CD14-positive monocyte (primary cell): ENCODE measurements around the gene SPSB1. TPM values are rescaled to one million over a fixed set of nuclear protein-coding genes. Genes with fewer than 3 reads are reported as not detected.

Source experiments
- DNase-seq, 3 donors: peaks; one replicate each; pipeline ENCODE4 v3.0.0-alpha.2; 2011 to 2022
- H2AFZ ChIP-seq: 2 replicates; pipeline ENCODE4 v1.6.0; 2012; ENCODE audit warnings: mild to moderate bottlenecking, low read depth, low read length, inconsistent platforms; ENCODE audit not compliant: insufficient read depth, poor library complexity, severe bottlenecking
- H3K27ac ChIP-seq, 2 donors: 1 replicate in 1 of 2; 2 replicates in 1 of 2; pipeline ENCODE4 v1.5.1; 2012 to 2013; ENCODE audit warnings: low read length in 2 of 2, control low read depth in 1 of 2, inconsistent platforms in 1 of 2, low read depth in 1 of 2, mild to moderate bottlenecking in 1 of 2
- H3K27me3 ChIP-seq, 2 donors: one replicate each; pipeline versions ENCODE4 v1.6.0 to v1.6.1; 2011 to 2013; ENCODE audit warnings: low read length in 2 of 2; ENCODE audit not compliant: control insufficient read depth in 2 of 2, insufficient read depth in 2 of 2
- H3K36me3 ChIP-seq, 2 donors: replicated peaks in 1 of 2; 1 replicate in 1 of 2; 2 replicates in 1 of 2; pipeline versions ENCODE4 v1.5.1 to v1.6.1; 2012 to 2013; ENCODE audit warnings: low read length in 2 of 2, control low read depth in 1 of 2, inconsistent platforms in 1 of 2, mild to moderate bottlenecking in 1 of 2; ENCODE audit not compliant: insufficient read depth in 2 of 2, control insufficient read depth in 1 of 2
- H3K4me1 ChIP-seq, 2 donors: 1 replicate in 1 of 2; 2 replicates in 1 of 2; pipeline versions ENCODE4 v1.5.1 to v1.6.1; 2012 to 2013; ENCODE audit warnings: low read length in 2 of 2, control low read depth in 1 of 2, inconsistent platforms in 1 of 2, mild to moderate bottlenecking in 1 of 2, moderate library complexity in 1 of 2; ENCODE audit not compliant: insufficient read depth in 2 of 2, control insufficient read depth in 1 of 2
- H3K4me2 ChIP-seq: replicated peaks from 2 replicates; pipeline ENCODE3; 2012; ENCODE audit warnings: low read length, moderate library complexity, mild to moderate bottlenecking; ENCODE audit not compliant: poor library complexity, severe bottlenecking; ENCODE audit errors: extremely low read depth
- H3K4me3 ChIP-seq, 3 experiments: fragments of 200-600 bp in 1 of 3; sonication (generic) in 1 of 3; replicated peaks in 1 of 3; 1 replicate in 2 of 3; 2 replicates in 1 of 3; pipeline ENCODE4 v1.5.1; 2011 to 2013; ENCODE audit warnings: low read length in 3 of 3, mild to moderate bottlenecking in 3 of 3, control low read depth in 2 of 3, low read depth in 2 of 3, inconsistent platforms in 1 of 3, moderate library complexity in 1 of 3
- H3K79me2 ChIP-seq: 2 replicates; pipeline ENCODE4 v1.6.0; 2012; ENCODE audit warnings: mild to moderate bottlenecking, control low read depth, inconsistent platforms, low read length, moderate library complexity; ENCODE audit not compliant: insufficient read depth
- H3K9ac ChIP-seq: 2 replicates; pipeline ENCODE4 v1.6.0; 2017; ENCODE audit warnings: low read length, mild to moderate bottlenecking; ENCODE audit not compliant: insufficient read depth, poor library complexity, severe bottlenecking
- H3K9me3 ChIP-seq, 2 donors: replicated peaks in 1 of 2; 1 replicate in 1 of 2; 2 replicates in 1 of 2; pipeline versions ENCODE4 v1.5.1 to v1.6.1; 2012 to 2013; ENCODE audit warnings: low read length in 2 of 2, control low read depth in 1 of 2; ENCODE audit not compliant: control insufficient read depth in 1 of 2, insufficient read depth in 1 of 2
- H4K20me1 ChIP-seq: 2 replicates; pipeline ENCODE4 v1.6.0; 2012; ENCODE audit warnings: mild to moderate bottlenecking, low read length, control low read depth, moderate library complexity; ENCODE audit not compliant: insufficient read depth
- H3K27ac Mint-ChIP-seq, 7 donors: one replicate each; pipeline ENCODE4 v1.8.0; 2020; ENCODE audit warnings: mild to moderate bottlenecking in 7 of 7, mixed read lengths in 7 of 7, moderate library complexity in 6 of 7, inconsistent platforms in 2 of 7
- H3K27me3 Mint-ChIP-seq, 3 donors: one replicate each; pipeline ENCODE4 v1.8.0; 2021 to 2022; ENCODE audit warnings: low read depth in 3 of 3, mild to moderate bottlenecking in 3 of 3, mixed read lengths in 3 of 3, moderate library complexity in 3 of 3, inconsistent platforms in 1 of 3
- H3K36me3 Mint-ChIP-seq, 2 donors: one replicate each; pipeline ENCODE4 v1.8.0; 2020; ENCODE audit warnings: mixed read lengths in 2 of 2, inconsistent platforms in 1 of 2, mild to moderate bottlenecking in 1 of 2
- H3K4me1 Mint-ChIP-seq: one replicate; pipeline ENCODE4 v1.8.0; 2020; ENCODE audit warnings: mild to moderate bottlenecking, mixed read lengths
- H3K4me3 Mint-ChIP-seq, 2 donors: one replicate each; pipeline ENCODE4 v1.8.0; 2020; ENCODE audit warnings: mild to moderate bottlenecking in 2 of 2, mixed read lengths in 2 of 2, moderate library complexity in 1 of 2
- H3K9me3 Mint-ChIP-seq, 7 donors: one replicate each; pipeline ENCODE4 v1.8.0; 2020 to 2022; ENCODE audit warnings: mixed read lengths in 7 of 7, mild to moderate bottlenecking in 6 of 7, moderate library complexity in 6 of 7, inconsistent platforms in 2 of 7
- WGBS: methylation state at CpG from one replicate; pipeline ENCODE4 v1.1.5; 2013; ENCODE audit warnings: missing lambda C conversion rate; ENCODE audit not compliant: insufficient coverage; 5-methylcytosine and 5-hydroxymethylcytosine counted together
- intact Hi-C, 2 donors: fragments of 100-400 bp; cut with micrococcal nuclease; formaldehyde crosslinking; loops; one replicate each; pipeline versions ENCODE4 v1.15.0 to v1.15.1; 2023
- polyA plus RNA-seq, 3 donors: library from polyadenylated mRNA; depleted of rRNA in 1 of 3; unstranded in 2 of 3; stranded (reverse) in 1 of 3; fragments of 300-500 nt in 2 of 3; fragments of >200 nt in 1 of 3; fragmentation: Illumina TruSeq in 2 of 3; gene quantifications; 1 replicate in 2 of 3; 2 replicates in 1 of 3; pipeline ENCODE4 v1.2.3, GENCODE V29; 2012 to 2021
- TF ChIP-seq, protein P1 (sequence below): fragments of 200-600 bp; IDR thresholded peaks from one replicate; pipeline ENCODE4 v1.8.0; 2022; ENCODE audit warnings: antibody characterized with exemption, mild to moderate bottlenecking

The SPSB1 gene
- polyA plus RNA-seq, 3 donors: 0.15 to 1.2 (median 0.29) TPM

DNA sequence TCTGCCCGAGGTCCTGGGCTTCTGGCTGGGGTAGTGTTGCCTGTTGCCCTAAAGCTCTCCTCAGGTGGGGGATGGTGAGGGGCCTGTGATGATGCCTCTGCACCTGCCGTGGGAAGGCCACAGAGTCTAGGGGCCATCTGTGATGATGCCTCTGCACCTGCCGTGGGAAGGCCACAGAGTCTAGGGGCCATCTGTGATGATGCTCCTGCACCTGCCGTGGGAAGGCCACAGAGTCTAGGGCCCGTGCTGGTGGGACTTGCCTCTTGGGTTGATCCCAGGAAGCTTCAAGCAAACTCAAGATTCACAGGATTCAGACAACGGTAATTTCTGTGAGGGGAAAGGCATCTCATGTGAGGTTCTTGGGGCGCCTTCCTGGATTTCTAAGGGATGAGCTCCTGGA, 17.3 kb downstream of the SPSB1 start:
- 96% methylated on average over 6 of the region's 7 CpGs for WGBS
- Mint-ChIP-seq H3K4me1 (no peaks in the 10 kb centered on the region), H3K27me3 (peaks cover 6 to 9% (median 6%) of the 10 kb centered on the region in 3 donors), H3K27ac (no peak overlapping the region), H3K9me3 (no peaks in the 10 kb centered on the region), H3K36me3 (no peaks in the 10 kb centered on the region), H3K4me3 (no peak overlapping the region)
- H3K4me1 ChIP-seq: no peaks in the 10 kb centered on the region
- no peak overlapping the region for H3K4me2 ChIP-seq
- H4K20me1 ChIP-seq: no peaks in the 10 kb centered on the region
- DNase-seq: no peak
- no peaks in the 10 kb centered on the region for H3K27me3 ChIP-seq
- H3K9ac ChIP-seq: no peak overlapping the region
- H3K4me3 ChIP-seq: no peak overlapping the region
- no peak overlapping the region for H3K27ac ChIP-seq
- no peaks in the 10 kb centered on the region for H3K79me2 ChIP-seq
- intact Hi-C loops: no loop called here
- H3K9me3 ChIP-seq: no peaks in the 10 kb centered on the region
- no peaks in the 10 kb centered on the region for H3K36me3 ChIP-seq
- H2AFZ ChIP-seq: no peak overlapping the region
- TF ChIP-seq, protein P1, sequence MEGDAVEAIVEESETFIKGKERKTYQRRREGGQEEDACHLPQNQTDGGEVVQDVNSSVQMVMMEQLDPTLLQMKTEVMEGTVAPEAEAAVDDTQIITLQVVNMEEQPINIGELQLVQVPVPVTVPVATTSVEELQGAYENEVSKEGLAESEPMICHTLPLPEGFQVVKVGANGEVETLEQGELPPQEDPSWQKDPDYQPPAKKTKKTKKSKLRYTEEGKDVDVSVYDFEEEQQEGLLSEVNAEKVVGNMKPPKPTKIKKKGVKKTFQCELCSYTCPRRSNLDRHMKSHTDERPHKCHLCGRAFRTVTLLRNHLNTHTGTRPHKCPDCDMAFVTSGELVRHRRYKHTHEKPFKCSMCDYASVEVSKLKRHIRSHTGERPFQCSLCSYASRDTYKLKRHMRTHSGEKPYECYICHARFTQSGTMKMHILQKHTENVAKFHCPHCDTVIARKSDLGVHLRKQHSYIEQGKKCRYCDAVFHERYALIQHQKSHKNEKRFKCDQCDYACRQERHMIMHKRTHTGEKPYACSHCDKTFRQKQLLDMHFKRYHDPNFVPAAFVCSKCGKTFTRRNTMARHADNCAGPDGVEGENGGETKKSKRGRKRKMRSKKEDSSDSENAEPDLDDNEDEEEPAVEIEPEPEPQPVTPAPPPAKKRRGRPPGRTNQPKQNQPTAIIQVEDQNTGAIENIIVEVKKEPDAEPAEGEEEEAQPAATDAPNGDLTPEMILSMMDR: no peak

DNA sequence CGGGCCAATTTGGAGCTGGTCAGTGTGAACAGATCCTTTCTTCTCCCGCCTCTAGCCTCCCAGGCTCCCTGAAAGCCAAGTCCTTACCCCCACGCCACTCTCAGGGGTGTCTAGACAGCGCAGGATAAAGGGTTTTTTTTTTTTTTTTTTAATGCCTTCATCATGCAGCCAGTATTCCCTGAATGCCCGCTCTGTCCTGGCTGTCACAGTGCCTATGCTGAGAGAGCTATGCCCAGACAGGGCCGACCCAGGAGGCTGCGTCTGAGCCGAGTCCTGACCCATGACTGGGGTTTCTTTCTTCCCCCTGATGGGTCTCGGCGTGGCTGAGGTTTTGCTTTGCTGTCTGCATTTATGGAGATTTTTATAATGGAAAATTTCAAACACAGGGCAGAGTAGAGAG, 18.3 kb downstream of the SPSB1 start:
- Histone ChIP-seq H3K4me1 (no peaks in the 10 kb centered on the region), H2AFZ (no peak overlapping the region), H3K9ac (no peak overlapping the region), H3K9me3 (no peaks in the 10 kb centered on the region), H3K27me3 (no peaks in the 10 kb centered on the region), H3K4me2 (no peak overlapping the region), H4K20me1 (no peaks in the 10 kb centered on the region), H3K4me3 (no peak overlapping the region), H3K27ac (no peak overlapping the region), H3K36me3 (no peaks in the 10 kb centered on the region), H3K79me2 (no peaks in the 10 kb centered on the region)
- no peak overlapping the region for H3K27ac Mint-ChIP-seq
- 90% methylated on average over 2 of the region's 10 CpGs for WGBS
- TF ChIP-seq, protein P1: no peak
- H3K27me3 Mint-ChIP-seq: peaks cover 6 to 8% (median 8%) of the 10 kb centered on the region in 3 donors
- no peak for DNase-seq
- no peaks in the 10 kb centered on the region for H3K36me3 Mint-ChIP-seq
- H3K4me3 Mint-ChIP-seq: no peak overlapping the region
- no peaks in the 10 kb centered on the region for H3K4me1 Mint-ChIP-seq
- intact Hi-C loops: no loop called here
- no peaks in the 10 kb centered on the region for H3K9me3 Mint-ChIP-seq
